HL-60 (cell line): ENCODE measurements around the gene ARSD.

Experiments
- POLR2AphosphoS5 ChIP-seq: IDR thresholded peaks from 2 replicates; pipeline ENCODE4 v1.6.1; 2012; ENCODE audit warnings: low read depth
- TF ChIP-seq, protein P1 (sequence below): IDR thresholded peaks from one replicate; pipeline ENCODE4 v1.5.1; 2011; ENCODE audit warnings: low read length, control low read depth, inconsistent platforms; ENCODE audit not compliant: insufficient read depth
- TF ChIP-seq, protein P2 (sequence below): IDR thresholded peaks from 2 replicates; pipeline ENCODE4 v1.6.1; 2012; ENCODE audit warnings: low read depth; ENCODE audit not compliant: insufficient replicate concordance

DNA sequence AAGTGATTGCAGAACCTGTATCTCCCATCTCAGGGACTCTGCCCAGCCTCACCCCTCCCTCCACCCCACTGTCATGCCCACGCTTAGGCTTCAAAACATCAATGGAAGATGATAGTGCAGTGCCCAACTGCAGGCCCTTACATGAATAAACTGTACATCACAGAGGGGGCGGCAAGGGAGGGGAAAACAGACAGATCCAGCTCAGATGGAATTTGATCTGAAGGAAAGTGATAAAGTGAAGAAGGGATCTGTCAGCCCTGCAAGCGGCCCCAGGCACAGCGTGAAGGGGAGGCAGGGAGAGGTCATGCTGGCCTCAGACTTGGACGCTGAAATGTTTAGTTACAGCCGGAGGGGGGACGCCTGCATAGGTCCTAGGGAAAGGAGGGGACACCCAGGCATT is 61.9 kb downstream of the ARSD start:
- TF ChIP-seq, protein P1, sequence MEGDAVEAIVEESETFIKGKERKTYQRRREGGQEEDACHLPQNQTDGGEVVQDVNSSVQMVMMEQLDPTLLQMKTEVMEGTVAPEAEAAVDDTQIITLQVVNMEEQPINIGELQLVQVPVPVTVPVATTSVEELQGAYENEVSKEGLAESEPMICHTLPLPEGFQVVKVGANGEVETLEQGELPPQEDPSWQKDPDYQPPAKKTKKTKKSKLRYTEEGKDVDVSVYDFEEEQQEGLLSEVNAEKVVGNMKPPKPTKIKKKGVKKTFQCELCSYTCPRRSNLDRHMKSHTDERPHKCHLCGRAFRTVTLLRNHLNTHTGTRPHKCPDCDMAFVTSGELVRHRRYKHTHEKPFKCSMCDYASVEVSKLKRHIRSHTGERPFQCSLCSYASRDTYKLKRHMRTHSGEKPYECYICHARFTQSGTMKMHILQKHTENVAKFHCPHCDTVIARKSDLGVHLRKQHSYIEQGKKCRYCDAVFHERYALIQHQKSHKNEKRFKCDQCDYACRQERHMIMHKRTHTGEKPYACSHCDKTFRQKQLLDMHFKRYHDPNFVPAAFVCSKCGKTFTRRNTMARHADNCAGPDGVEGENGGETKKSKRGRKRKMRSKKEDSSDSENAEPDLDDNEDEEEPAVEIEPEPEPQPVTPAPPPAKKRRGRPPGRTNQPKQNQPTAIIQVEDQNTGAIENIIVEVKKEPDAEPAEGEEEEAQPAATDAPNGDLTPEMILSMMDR = no peak
- TF ChIP-seq, protein P2, sequence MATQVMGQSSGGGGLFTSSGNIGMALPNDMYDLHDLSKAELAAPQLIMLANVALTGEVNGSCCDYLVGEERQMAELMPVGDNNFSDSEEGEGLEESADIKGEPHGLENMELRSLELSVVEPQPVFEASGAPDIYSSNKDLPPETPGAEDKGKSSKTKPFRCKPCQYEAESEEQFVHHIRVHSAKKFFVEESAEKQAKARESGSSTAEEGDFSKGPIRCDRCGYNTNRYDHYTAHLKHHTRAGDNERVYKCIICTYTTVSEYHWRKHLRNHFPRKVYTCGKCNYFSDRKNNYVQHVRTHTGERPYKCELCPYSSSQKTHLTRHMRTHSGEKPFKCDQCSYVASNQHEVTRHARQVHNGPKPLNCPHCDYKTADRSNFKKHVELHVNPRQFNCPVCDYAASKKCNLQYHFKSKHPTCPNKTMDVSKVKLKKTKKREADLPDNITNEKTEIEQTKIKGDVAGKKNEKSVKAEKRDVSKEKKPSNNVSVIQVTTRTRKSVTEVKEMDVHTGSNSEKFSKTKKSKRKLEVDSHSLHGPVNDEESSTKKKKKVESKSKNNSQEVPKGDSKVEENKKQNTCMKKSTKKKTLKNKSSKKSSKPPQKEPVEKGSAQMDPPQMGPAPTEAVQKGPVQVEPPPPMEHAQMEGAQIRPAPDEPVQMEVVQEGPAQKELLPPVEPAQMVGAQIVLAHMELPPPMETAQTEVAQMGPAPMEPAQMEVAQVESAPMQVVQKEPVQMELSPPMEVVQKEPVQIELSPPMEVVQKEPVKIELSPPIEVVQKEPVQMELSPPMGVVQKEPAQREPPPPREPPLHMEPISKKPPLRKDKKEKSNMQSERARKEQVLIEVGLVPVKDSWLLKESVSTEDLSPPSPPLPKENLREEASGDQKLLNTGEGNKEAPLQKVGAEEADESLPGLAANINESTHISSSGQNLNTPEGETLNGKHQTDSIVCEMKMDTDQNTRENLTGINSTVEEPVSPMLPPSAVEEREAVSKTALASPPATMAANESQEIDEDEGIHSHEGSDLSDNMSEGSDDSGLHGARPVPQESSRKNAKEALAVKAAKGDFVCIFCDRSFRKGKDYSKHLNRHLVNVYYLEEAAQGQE = no peak
- no peak for TF ChIP-seq POLR2AphosphoS5
